OCI-LY3 (cell line): ENCODE results near the gene LTBP1.

Experiments used
- EZH2phosphoT487 ChIP-seq: fragments of 200-600 bp; shearing (Covaris generic); IDR thresholded peaks from 2 replicates; pipeline ENCODE4 v1.6.1; 2018; ENCODE audit warnings: antibody characterized with exemption, mixed run types, low read depth
- TF ChIP-seq, protein P1 (sequence below): fragments of 200-600, 300-600 bp; sonication (generic); IDR thresholded peaks from 2 replicates; pipeline ENCODE4 v1.5.1; 2014; ENCODE audit warnings: antibody characterized with exemption, low read length, low read depth

DNA sequence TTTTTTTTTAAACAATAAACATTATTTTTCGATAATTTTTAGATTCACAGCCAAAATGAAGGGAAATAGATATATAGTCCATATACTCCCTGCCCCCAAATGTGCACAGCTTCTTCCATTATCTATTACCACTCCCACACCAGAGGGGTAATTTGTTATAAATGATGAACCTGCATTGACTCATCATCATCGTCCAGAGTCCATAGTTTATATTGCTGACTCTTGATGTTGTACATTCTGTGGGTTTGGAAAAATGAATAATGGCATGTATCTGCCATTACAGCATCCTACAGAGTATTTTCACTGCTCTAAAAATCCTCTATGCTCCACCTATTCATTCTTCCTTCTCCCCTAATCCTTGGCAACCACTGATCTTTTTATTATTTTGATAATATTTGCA is 121.5 kb downstream of the LTBP1 start:
- TF ChIP-seq, protein P1, sequence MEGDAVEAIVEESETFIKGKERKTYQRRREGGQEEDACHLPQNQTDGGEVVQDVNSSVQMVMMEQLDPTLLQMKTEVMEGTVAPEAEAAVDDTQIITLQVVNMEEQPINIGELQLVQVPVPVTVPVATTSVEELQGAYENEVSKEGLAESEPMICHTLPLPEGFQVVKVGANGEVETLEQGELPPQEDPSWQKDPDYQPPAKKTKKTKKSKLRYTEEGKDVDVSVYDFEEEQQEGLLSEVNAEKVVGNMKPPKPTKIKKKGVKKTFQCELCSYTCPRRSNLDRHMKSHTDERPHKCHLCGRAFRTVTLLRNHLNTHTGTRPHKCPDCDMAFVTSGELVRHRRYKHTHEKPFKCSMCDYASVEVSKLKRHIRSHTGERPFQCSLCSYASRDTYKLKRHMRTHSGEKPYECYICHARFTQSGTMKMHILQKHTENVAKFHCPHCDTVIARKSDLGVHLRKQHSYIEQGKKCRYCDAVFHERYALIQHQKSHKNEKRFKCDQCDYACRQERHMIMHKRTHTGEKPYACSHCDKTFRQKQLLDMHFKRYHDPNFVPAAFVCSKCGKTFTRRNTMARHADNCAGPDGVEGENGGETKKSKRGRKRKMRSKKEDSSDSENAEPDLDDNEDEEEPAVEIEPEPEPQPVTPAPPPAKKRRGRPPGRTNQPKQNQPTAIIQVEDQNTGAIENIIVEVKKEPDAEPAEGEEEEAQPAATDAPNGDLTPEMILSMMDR, result no peak
- TF ChIP-seq EZH2phosphoT487, result no peak
